ENCODE results near the gene EVA1B.

GRCh38 chr1:36300526-36300925 lies 22.9 kb downstream of the EVA1B start:
- no peak for TF ChIP-seq ZNF8 (CRISPR knock-in tag; IDR thresholded peaks at IDR 0.05)
- no peak for TF ChIP-seq TOX (CRISPR knock-in tag; IDR thresholded peaks at IDR 0.05; ENCODE audit: borderline replicate concordance)
- TF ChIP-seq PATZ1 (CRISPR knock-in tag; IDR thresholded peaks at IDR 0.05; ENCODE audit: borderline replicate concordance): no peak
- TF ChIP-seq CREB5 (CRISPR knock-in tag; IDR thresholded peaks at IDR 0.05; ENCODE audit: low read depth): no peak
- no peak for TF ChIP-seq TSHZ2 (CRISPR knock-in tag; IDR thresholded peaks at IDR 0.05)
- TF ChIP-seq OSR1 (CRISPR knock-in tag; IDR thresholded peaks at IDR 0.05): no peak
- no peak for TF ChIP-seq RARB (CRISPR knock-in tag; IDR thresholded peaks at IDR 0.05)
- no peak for TF ChIP-seq ZFP30 (CRISPR knock-in tag; IDR thresholded peaks at IDR 0.05)
- TF ChIP-seq CSRNP3 (CRISPR knock-in tag; IDR thresholded peaks at IDR 0.05): no peak
- TF ChIP-seq ARNTL (CRISPR knock-in tag; IDR thresholded peaks at IDR 0.05; ENCODE audit: borderline replicate concordance, low read depth): no peak

Data from SK-N-SH treated with all-trans-retinoic acid at 6 μM for 48 hours (cell line).